Transverse colon (tissue), 3 donors: Measurements from ENCODE around the gene ZNF644.

Source experiments
- CTCF ChIP-seq, 5 experiments: fragments of 200-600 bp in 3 of 5; fragments of 450-650 bp in 2 of 5; sonication (generic) in 3 of 5; IDR thresholded peaks; 1 replicate in 2 of 5; 2 replicates in 3 of 5; pipeline ENCODE4 v1.5.1; 2016 to 2017; ENCODE audit warnings: antibody characterized with exemption in 5 of 5, inconsistent platforms in 3 of 5, mild to moderate bottlenecking in 2 of 5, moderate library complexity in 1 of 5
- POLR2A ChIP-seq: fragments of 450-650 bp; IDR thresholded peaks from one replicate; pipeline ENCODE4 v1.6.1; 2016; ENCODE audit warnings: antibody characterized with exemption, mild to moderate bottlenecking, moderate library complexity

- TF ChIP-seq CTCF (IDR thresholded peaks at IDR 0.05) (no peak), POLR2A (no peak)
These were observed 32.5 kb downstream of the ZNF644 start for GRCh38 chr1:90989302-90989701.
